ENCODE data around the gene IGDCC3.

Gene IGDCC3

GRCh38 chr15:65412556-65412955 is 34.8 kb upstream of the IGDCC3 start:
- Histone ChIP-seq H3K9me3 (ENCODE audit: insufficient read depth, low read length) (no peaks in the 10 kb centered on the region), H2AFZ (ENCODE audit: low read depth, low read length, severe bottlenecking) (no peak overlapping the region), H3K79me2 (ENCODE audit: insufficient read depth, low read length) (no peaks in the 10 kb centered on the region), H3K27ac (ENCODE audit: low read depth, low read length) (no peak overlapping the region), H4K20me1 (ENCODE audit: low read depth, low read length) (no peaks in the 10 kb centered on the region), H3F3A (ENCODE audit: insufficient read depth) (no peaks in the 10 kb centered on the region), H3K27me3 (ENCODE audit: low read length) (no peaks in the 10 kb centered on the region), H3K9ac (ENCODE audit: low read length) (no peak overlapping the region), H3K4me2 (ENCODE audit: low read depth, low read length, poor library complexity, severe bottlenecking) (no peak overlapping the region), H3K4me3 (ENCODE audit: insufficient read depth, low read length, poor library complexity, severe bottlenecking) (no peak overlapping the region), H3K9me2 (replicated peaks; ENCODE audit: insufficient read depth, low read length) (no peaks in the 10 kb centered on the region), H3K36me3 (ENCODE audit: low read length) (no peaks in the 10 kb centered on the region)
- no peak for TF ChIP-seq CTCF (IDR thresholded peaks at IDR 0.05; ENCODE audit: insufficient read depth, low read length, poor library complexity, severe bottlenecking)
- no peak for TF ChIP-seq EZH2phosphoT487 (conservative IDR thresholded peaks at IDR 0.05; ENCODE audit: low read length)

- TF ChIP-seq CTCF (IDR thresholded peaks at IDR 0.05; ENCODE audit: insufficient read depth, low read length, poor library complexity, severe bottlenecking) (no peak), EZH2phosphoT487 (conservative IDR thresholded peaks at IDR 0.05; ENCODE audit: low read length) (no peak)
- Histone ChIP-seq H3K27me3 (ENCODE audit: low read length) (no peaks in the 10 kb centered on the region), H3K27ac (ENCODE audit: low read depth, low read length) (no peak overlapping the region), H3K4me2 (ENCODE audit: low read depth, low read length, poor library complexity, severe bottlenecking) (no peak overlapping the region), H3K9me3 (ENCODE audit: insufficient read depth, low read length) (no peaks in the 10 kb centered on the region), H3K9me2 (replicated peaks; ENCODE audit: insufficient read depth, low read length) (no peaks in the 10 kb centered on the region), H3F3A (ENCODE audit: insufficient read depth) (no peaks in the 10 kb centered on the region), H3K4me3 (ENCODE audit: insufficient read depth, low read length, poor library complexity, severe bottlenecking) (no peak overlapping the region), H4K20me1 (ENCODE audit: low read depth, low read length) (no peaks in the 10 kb centered on the region), H3K36me3 (ENCODE audit: low read length) (no peaks in the 10 kb centered on the region), H2AFZ (ENCODE audit: low read depth, low read length, severe bottlenecking) (no peak overlapping the region), H3K79me2 (ENCODE audit: insufficient read depth, low read length) (no peaks in the 10 kb centered on the region), H3K9ac (ENCODE audit: low read length) (no peak overlapping the region)
Observed at GRCh38 chr15:65411465-65412071, 33.8 kb upstream of the IGDCC3 start.

- Histone ChIP-seq H3K27me3 (ENCODE audit: low read length) (no peaks in the 10 kb centered on the region), H3K9ac (ENCODE audit: low read length) (no peak overlapping the region), H4K20me1 (ENCODE audit: low read depth, low read length) (no peaks in the 10 kb centered on the region), H3K9me2 (replicated peaks; ENCODE audit: insufficient read depth, low read length) (no peaks in the 10 kb centered on the region), H3K4me2 (ENCODE audit: low read depth, low read length, poor library complexity, severe bottlenecking) (no peak overlapping the region), H3K27ac (ENCODE audit: low read depth, low read length) (no peak overlapping the region), H3K9me3 (ENCODE audit: insufficient read depth, low read length) (no peaks in the 10 kb centered on the region), H3K4me3 (ENCODE audit: insufficient read depth, low read length, poor library complexity, severe bottlenecking) (no peak overlapping the region), H3K79me2 (ENCODE audit: insufficient read depth, low read length) (no peaks in the 10 kb centered on the region), H2AFZ (ENCODE audit: low read depth, low read length, severe bottlenecking) (no peak overlapping the region), H3F3A (ENCODE audit: insufficient read depth) (no peaks in the 10 kb centered on the region), H3K36me3 (ENCODE audit: low read length) (no peaks in the 10 kb centered on the region)
- no peak for TF ChIP-seq EZH2phosphoT487 (conservative IDR thresholded peaks at IDR 0.05; ENCODE audit: low read length)
- TF ChIP-seq CTCF (IDR thresholded peaks at IDR 0.05; ENCODE audit: insufficient read depth, low read length, poor library complexity, severe bottlenecking) = no peak
Observed at GRCh38 chr15:65410972-65411371, 33.2 kb upstream of the IGDCC3 start.
